WI38 (cell line): ENCODE data around the gene PADI2.

Experiments
- H3K4me3 ChIP-seq: 2 replicates; pipeline ENCODE4 v1.5.1; 2011; ENCODE audit warnings: low read depth, mild to moderate bottlenecking, control low read depth, low read length
- CTCF ChIP-seq: IDR thresholded peaks from 2 replicates; pipeline ENCODE4 v1.5.1; 2012; ENCODE audit warnings: low read depth, mild to moderate bottlenecking, control low read depth, low read length

The PADI2 gene

GRCh38 chr1:17108360-17108759, 10.9 kb downstream of the PADI2 start:
- no peak for TF ChIP-seq CTCF
- H3K4me3 ChIP-seq, result no peak overlapping the region

- no peak overlapping the region for H3K4me3 ChIP-seq
Observed at GRCh38 chr1:17104782-17105181, 14.5 kb downstream of the PADI2 start.

GRCh38 chr1:17102232-17102631, 17.0 kb downstream of the PADI2 start:
- no peak for TF ChIP-seq CTCF
- no peak overlapping the region for H3K4me3 ChIP-seq

More at GRCh38 chr1:17104782-17105181, 14.5 kb downstream of the PADI2 start:
- TF ChIP-seq CTCF, result no peak

GRCh38 chr1:17101261-17101660, 18.0 kb downstream of the PADI2 start:
- H3K4me3 ChIP-seq, result no peak overlapping the region
- no peak for TF ChIP-seq CTCF

GRCh38 chr1:17099616-17100340, 19.5 kb downstream of the PADI2 start:
- H3K4me3 ChIP-seq, result no peak overlapping the region
- TF ChIP-seq CTCF, result no peak

- no peak for TF ChIP-seq CTCF
- H3K4me3 ChIP-seq, result no peak overlapping the region
Observed at GRCh38 chr1:17098446-17099317, 20.6 kb downstream of the PADI2 start.

- no peak for TF ChIP-seq CTCF
- no peak overlapping the region for H3K4me3 ChIP-seq
Observed at GRCh38 chr1:17097787-17098186, 21.5 kb downstream of the PADI2 start.
